Stimulated activated naive CD8-positive, alpha-beta T cell treated with anti-CD3 and anti-CD28 coated beads, Interleukin-15, amount 100 ng/mL, for 72 hours (primary cell): ENCODE measurements around the gene TRPC3.
"Not testable (repeated sequence)": the region's sequence is repeated elsewhere in the genome, so short reads cannot be mapped to it uniquely, and the experiment has no call there.

Experiments
- ATAC-seq: fragments of 150-1000 bp; cut with Tn5 transposase; 2 replicates; pipeline ENCODE4 v1.10.0; 2021; ENCODE audit warnings: mild to moderate bottlenecking, moderate library complexity
- DNase-seq, 2 donors: peaks; one replicate each; pipeline ENCODE4 v3.0.0; 2021 to 2022
- H3K27ac Mint-ChIP-seq, 2 donors: one replicate each; pipeline ENCODE4 v1.8.0; 2022; ENCODE audit warnings: mild to moderate bottlenecking in 2 of 2, mixed read lengths in 2 of 2, moderate library complexity in 2 of 2
- H3K27me3 Mint-ChIP-seq: one replicate; pipeline ENCODE4 v1.8.0; 2022; ENCODE audit warnings: mixed read lengths
- H3K4me1 Mint-ChIP-seq: one replicate; pipeline ENCODE4 v1.8.0; 2022; ENCODE audit warnings: mild to moderate bottlenecking, mixed read lengths
- H3K4me3 Mint-ChIP-seq, 2 donors: one replicate each; pipeline ENCODE4 v1.8.0; 2022; ENCODE audit warnings: mild to moderate bottlenecking in 2 of 2, mixed read lengths in 2 of 2, moderate library complexity in 1 of 2
- H3K9me3 Mint-ChIP-seq, 2 donors: one replicate each; pipeline ENCODE4 v1.8.0; 2022; ENCODE audit warnings: mixed read lengths in 2 of 2

Gene TRPC3

DNA sequence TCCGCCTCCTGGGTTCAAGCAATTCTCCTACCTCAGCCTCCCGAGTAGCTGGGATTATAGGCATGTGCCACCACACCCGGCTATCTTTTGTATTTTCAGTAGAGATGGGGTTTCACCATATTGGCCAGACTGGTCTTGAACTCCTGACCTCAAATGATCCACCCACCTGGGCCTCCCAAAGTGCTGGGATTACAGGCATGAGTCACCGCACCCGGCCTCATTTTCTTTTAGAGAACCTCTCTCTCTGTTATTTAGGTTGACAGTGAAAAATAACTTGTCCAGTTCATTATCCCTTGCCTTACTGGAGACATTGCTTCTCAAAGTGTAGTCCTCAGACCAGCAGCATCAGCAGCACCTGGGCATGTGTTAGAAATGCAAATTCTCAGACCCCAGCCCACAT lies 25.4 kb downstream of the TRPC3 start:
- not testable (repeated sequence) for H3K27ac Mint-ChIP-seq, H3K4me3 Mint-ChIP-seq, H3K9me3 Mint-ChIP-seq, ATAC-seq, DNase-seq, H3K4me1 Mint-ChIP-seq
- H3K27me3 Mint-ChIP-seq: peaks cover 24% of the 10 kb centered on the region

DNA sequence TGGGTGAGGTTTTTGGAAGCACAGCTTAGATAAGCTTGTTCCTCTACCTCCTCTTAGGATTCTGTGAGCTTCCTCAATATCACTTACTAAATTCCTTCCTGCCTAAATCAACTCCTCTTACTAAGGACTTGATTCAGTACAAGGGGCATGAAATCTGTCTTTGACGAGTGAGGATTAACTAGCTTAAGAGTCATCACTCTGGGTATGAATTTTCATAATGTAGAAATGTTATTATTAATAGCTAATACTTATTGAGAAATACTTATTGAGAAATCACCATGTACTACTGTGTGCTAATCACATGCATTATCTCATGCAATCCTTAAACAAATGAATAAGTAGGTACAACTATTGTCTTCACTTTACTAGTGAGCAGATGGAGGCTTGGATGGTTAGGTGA lies 28.6 kb downstream of the TRPC3 start:
- Mint-ChIP-seq H3K27me3 (peaks cover 11% of the 10 kb centered on the region), H3K27ac (no peak overlapping the region), H3K4me3 (no peak overlapping the region), H3K9me3 (no peaks in the 10 kb centered on the region), H3K4me1 (no peaks in the 10 kb centered on the region)
- ATAC-seq (no peak), DNase-seq (no peak)

DNA sequence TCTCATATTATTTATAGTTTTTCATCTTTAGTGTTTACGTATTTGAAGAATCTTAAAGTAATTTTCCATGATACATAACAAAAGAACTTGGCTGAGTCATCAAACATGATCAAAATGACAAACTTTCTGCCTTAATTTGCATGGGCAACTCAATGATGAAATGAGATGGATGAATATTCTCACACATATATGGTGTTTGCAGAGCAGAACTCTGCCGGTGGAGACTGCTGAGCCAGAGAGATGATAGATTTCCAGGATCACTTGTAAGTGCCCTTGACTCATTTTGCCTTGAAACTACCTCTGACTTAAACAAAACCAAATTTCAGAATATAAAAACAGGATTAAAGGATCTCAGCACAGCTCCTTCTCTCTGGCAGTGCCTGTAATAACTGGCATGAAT lies 38.2 kb downstream of the TRPC3 start:
- H3K4me3 Mint-ChIP-seq: no peak overlapping the region
- DNase-seq: no peak
- no peaks in the 10 kb centered on the region for H3K9me3 Mint-ChIP-seq
- peaks cover 16% of the 10 kb centered on the region for H3K27me3 Mint-ChIP-seq
- ATAC-seq: no peak
- peaks cover 5% of the 10 kb centered on the region for H3K4me1 Mint-ChIP-seq
- H3K27ac Mint-ChIP-seq: no peak overlapping the region

DNA sequence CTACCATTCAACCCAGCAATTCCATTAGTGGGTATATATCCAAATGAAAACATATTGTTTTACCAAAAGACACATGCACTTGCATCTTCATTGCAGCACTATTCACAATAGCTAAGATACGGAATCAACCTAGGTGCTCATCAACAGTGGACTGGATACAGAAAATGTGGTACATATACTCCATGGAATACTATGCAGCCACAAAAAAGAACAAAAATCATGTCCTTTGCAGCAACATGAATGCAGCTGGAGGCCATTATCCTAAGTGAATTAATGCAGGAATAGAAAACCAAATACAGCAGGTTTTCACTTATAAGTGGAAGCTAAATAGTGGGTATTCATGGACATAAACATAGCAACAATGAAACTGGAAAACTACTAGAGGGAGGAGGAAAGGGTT lies 43.5 kb downstream of the TRPC3 start:
- no peaks in the 10 kb centered on the region for H3K9me3 Mint-ChIP-seq
- no peaks in the 10 kb centered on the region for H3K4me1 Mint-ChIP-seq
- H3K27ac Mint-ChIP-seq: no peak overlapping the region
- peaks cover 19% of the 10 kb centered on the region for H3K27me3 Mint-ChIP-seq
- DNase-seq (no peak), ATAC-seq (no peak)
- H3K4me3 Mint-ChIP-seq: no peak overlapping the region

DNA sequence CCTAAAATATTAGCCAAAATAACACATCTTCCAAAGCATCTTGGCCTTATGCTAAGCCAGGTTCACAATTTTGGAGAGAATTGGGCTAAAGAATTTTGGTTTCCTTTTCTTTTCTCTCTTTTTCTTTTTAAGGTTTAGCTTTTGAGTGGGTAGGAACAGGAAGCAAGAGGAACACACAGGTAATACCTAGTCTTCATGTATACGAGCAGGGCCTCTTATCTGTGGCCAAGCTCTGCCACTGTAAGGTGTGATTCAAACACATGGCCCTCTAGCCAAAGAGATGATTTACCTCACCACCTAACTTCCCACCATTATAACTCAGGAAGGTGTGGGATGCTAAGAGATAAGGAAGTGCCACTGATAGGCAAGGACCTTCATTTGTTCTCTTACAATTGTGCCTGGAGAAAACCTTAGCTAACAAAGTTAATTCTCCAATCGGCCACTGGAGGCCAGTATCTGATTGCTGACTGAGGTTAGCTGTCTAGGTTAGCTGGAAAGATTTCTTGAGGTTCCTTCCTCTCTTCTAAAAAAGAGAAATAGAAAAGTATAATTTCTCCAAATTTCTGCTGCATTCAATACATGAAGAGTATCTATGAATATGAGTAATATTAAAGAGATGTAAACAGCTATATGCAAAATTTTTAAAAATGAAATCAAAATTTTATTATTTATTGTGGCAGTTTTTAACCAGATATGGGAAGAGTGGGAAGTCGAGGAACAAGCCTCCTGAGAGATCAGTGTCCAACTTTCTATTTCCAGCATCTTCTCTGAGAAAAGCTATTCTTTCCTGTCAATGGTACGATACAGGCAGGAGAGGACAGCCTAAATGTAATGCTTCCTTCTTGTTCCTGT lies 51.5 kb downstream of the TRPC3 start:
- ATAC-seq (peak; percentile 87), DNase-seq (peak; percentile 25 to 50)
- no peaks in the 10 kb centered on the region for H3K9me3 Mint-ChIP-seq
- H3K4me1 Mint-ChIP-seq: no peaks in the 10 kb centered on the region
- no peak overlapping the region for H3K27ac Mint-ChIP-seq
- H3K4me3 Mint-ChIP-seq: no peak overlapping the region
- peaks cover 11% of the 10 kb centered on the region for H3K27me3 Mint-ChIP-seq

DNA sequence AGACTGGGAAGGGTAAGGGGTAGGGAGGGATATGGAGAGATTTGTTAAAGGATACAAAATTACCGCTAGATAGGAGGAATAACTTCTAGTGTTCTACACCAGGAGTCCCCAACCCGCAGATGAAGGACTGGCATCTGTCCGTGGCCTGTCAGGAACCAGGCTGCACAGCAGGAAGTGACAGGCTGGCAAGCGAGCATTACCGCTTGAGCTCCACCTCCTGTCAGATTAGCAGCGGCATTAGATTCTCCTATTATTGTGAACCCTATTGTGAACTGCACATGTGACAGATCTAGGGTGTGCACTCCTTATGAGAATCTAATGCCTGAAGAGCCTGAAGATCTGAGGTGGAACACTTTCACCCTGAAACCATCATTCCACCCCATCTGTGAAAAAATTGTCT lies 53.7 kb downstream of the TRPC3 start:
- no peaks in the 10 kb centered on the region for H3K9me3 Mint-ChIP-seq
- DNase-seq (peak; percentile 1 to 15), ATAC-seq (peak; percentile 73)
- H3K27ac Mint-ChIP-seq: no peak overlapping the region
- no peaks in the 10 kb centered on the region for H3K4me1 Mint-ChIP-seq
- peaks cover 2% of the 10 kb centered on the region for H3K27me3 Mint-ChIP-seq
- H3K4me3 Mint-ChIP-seq: peak overlapping the region; percentile 53 to 62

DNA sequence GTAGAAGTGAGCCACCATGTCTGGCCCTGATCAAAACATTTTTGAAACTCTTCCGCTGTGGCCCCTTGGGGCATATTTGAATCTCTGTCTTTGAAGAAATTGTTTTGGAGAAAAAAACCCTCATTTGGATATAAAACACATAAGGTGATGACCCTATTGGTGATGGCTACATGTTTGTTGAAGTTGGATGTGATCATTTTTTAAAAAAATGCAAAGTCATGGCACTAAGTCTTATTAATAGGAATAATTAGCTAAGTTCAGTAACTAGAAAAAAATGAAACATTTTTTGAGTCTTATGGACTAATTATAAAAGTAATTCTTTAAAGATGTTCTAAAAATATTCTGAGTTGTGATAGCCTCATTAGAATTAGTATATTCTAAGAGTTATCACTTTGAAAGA lies 63.7 kb downstream of the TRPC3 start:
- Mint-ChIP-seq H3K27me3 (peaks cover 18% of the 10 kb centered on the region), H3K4me3 (no peak overlapping the region), H3K27ac (no peak overlapping the region), H3K9me3 (no peaks in the 10 kb centered on the region), H3K4me1 (no peaks in the 10 kb centered on the region)
- DNase-seq (no peak), ATAC-seq (no peak)

DNA sequence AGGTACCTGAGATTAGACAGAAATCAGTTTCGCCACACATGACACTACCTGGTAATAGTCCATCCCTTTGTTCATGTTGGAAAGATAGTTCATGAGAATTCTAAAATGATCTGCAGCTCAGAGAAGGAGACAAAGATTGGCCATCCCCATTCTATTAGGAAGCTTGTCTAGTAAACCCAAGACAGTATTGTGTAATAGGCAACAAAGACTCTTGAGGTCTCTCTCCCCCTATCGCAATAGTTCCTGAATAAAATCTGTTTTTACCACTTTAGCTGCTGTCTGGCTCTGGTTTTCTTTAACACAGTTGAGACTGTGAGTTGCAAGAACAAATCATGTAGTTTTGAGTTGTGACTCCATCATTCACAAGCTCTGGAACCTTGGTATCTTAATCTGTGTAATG lies 66.7 kb downstream of the TRPC3 start:
- ATAC-seq: no peak
- H3K27ac Mint-ChIP-seq: no peak overlapping the region
- H3K4me1 Mint-ChIP-seq: no peaks in the 10 kb centered on the region
- no peak for DNase-seq
- H3K27me3 Mint-ChIP-seq: peaks cover 41% of the 10 kb centered on the region
- no peak overlapping the region for H3K4me3 Mint-ChIP-seq
- no peaks in the 10 kb centered on the region for H3K9me3 Mint-ChIP-seq

DNA sequence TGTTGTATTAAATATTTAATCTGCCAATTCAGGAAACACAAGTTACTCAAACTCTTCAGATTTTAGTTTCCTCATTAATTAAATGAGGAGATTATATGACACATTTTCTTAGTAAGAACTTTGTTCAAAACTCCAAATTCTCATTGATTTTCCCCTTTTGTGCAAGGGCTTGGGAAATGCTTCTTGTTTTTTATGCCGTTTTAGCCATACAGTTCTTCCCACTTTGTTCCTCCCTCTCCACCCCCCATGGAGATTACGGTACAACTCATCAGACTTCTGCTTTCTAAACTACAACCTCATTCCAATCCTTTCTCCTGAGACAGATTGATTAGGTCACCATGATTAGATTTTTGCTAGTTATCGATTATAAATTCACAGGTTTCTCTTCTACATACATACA lies 70.7 kb downstream of the TRPC3 start:
- Mint-ChIP-seq H3K4me1 (no peaks in the 10 kb centered on the region), H3K9me3 (no peaks in the 10 kb centered on the region), H3K27me3 (peaks cover 43% of the 10 kb centered on the region), H3K27ac (no peak overlapping the region), H3K4me3 (no peak overlapping the region)
- ATAC-seq (no peak), DNase-seq (no peak)

DNA sequence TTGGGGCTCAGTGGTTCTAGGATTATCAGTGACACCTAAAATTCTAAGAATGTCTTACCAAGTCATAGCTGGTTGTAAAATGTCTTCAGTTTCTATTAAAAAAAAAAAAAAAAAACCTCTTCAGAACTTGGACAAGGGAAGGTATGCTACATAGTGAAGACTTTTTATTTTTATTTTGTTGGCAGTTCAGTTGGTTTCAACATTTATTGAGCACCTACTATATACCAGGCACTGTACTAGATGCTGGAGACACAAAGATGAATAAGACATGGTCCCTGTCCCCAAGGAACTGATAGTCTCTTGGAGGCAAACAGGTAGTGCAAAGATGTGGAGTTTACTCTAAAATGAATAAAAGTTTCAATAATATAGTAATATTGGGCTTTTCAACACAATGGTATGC lies 72.7 kb downstream of the TRPC3 start:
- Mint-ChIP-seq H3K4me1 (no peaks in the 10 kb centered on the region), H3K27me3 (peaks cover 43% of the 10 kb centered on the region), H3K4me3 (no peak overlapping the region), H3K9me3 (no peaks in the 10 kb centered on the region), H3K27ac (no peak overlapping the region)
- no peak for DNase-seq
- no peak for ATAC-seq

DNA sequence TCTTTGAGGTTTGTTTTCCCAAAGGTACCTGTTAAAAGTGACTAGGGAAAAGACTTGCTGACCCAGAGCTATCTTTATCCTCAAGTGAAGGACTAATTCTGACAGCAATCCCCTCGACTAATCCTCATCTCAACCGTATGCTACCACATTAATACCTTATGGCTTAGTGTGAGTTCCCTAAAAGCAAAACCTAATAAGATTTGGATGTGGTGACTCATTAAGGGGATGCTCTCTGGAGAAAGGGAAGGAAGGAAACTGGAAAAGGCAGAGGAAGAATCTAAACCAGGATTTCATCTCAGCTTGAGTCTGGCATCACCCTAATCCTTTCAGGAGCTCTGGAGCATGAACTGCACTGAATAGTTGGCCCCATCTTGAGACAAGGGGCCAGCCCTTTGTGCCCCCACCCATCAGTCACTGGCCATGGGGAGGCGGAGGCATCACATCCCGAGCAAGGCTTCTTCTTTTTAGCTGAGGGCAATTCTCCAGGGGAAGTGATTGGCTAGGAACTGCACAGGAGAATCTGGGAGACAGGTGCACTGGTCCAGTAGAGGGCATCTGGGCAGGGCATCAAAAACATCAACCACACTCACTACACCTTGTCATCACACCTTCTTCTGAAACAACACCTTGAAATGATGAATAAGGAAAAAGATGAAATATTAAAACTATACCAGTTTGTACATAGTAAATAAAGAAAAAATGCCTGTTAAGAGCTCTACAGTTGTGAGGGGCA lies 74.7 kb downstream of the TRPC3 start:
- H3K27ac Mint-ChIP-seq: peak overlapping the region in 1 of 2 donors; percentile 24
- ATAC-seq (no peak), DNase-seq (no peak)
- H3K4me1 Mint-ChIP-seq: peaks cover 8% of the 10 kb centered on the region
- no peaks in the 10 kb centered on the region for H3K9me3 Mint-ChIP-seq
- H3K4me3 Mint-ChIP-seq: no peak overlapping the region
- H3K27me3 Mint-ChIP-seq: peaks cover 37% of the 10 kb centered on the region

DNA sequence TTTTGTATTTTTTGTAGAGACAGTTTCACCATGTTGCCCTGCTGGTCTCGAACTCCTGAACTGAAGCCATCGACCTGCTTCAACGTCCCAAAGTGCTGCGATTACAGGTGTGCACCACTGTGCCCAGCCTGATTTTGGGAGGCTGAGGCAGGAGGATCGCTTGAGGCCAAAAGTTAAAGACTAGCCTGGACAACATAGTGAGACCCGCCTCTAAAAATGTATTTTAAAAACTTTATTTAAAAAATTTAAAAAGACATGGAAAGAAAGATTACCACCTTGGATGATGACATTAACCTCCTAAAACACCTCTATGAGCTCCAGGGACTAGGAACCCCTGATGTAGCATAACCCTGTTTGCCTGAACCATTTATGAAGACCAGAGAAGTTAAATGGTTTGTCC lies 75.8 kb downstream of the TRPC3 start:
- ATAC-seq (no peak), DNase-seq (no peak)
- Mint-ChIP-seq H3K27ac (no peak overlapping the region), H3K9me3 (no peaks in the 10 kb centered on the region), H3K4me1 (peaks cover 9% of the 10 kb centered on the region), H3K27me3 (peaks cover 25% of the 10 kb centered on the region), H3K4me3 (no peak overlapping the region)

DNA sequence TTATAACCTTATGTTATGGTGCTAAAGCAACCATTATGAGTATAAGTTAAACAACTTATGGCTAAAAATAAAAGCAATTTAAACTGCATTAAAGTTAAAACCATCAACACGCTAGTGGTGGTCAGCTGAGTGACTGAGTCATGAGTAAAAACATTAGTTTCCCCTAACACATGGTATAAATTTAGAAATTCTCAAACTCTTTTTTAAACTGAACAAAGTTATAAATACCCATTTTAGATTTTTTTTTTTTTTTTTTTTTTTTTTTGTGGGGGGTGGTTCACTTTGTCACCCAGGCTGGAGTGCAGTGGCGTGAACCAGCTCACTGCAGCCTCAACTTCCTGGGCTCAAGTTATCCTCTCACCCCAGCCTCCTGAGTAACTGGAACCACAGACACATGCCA lies 76.2 kb downstream of the TRPC3 start:
- Mint-ChIP-seq H3K9me3 (no peaks in the 10 kb centered on the region), H3K4me1 (peaks cover 13% of the 10 kb centered on the region), H3K27ac (no peak overlapping the region), H3K27me3 (peaks cover 22% of the 10 kb centered on the region), H3K4me3 (no peak overlapping the region)
- ATAC-seq (no peak), DNase-seq (no peak)

DNA sequence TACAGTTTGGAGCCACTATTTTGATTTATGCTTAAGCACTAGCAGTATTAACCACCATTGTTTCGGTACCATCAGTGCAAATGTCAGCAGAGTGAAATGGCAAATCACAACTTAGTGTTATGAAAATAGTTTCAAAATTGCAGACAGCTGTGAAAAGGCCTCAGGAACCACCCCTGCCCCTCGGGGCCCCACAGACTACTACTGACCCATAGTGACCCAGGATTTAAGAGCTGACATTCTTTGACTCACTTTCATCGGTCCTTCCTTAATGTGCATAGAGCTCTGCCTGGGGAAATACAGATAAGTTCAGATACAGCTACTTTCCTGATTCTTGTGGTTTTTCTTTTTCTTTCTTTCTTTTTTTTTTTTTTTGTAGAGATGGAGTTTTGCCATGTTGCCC lies 78.3 kb downstream of the TRPC3 start:
- DNase-seq: no peak
- no peak overlapping the region for H3K27ac Mint-ChIP-seq
- no peaks in the 10 kb centered on the region for H3K9me3 Mint-ChIP-seq
- ATAC-seq: no peak
- peaks cover 25% of the 10 kb centered on the region for H3K4me1 Mint-ChIP-seq
- H3K27me3 Mint-ChIP-seq: peaks cover 13% of the 10 kb centered on the region
- peak overlapping the region in 1 of 2 donors; percentile 21 for H3K4me3 Mint-ChIP-seq

DNA sequence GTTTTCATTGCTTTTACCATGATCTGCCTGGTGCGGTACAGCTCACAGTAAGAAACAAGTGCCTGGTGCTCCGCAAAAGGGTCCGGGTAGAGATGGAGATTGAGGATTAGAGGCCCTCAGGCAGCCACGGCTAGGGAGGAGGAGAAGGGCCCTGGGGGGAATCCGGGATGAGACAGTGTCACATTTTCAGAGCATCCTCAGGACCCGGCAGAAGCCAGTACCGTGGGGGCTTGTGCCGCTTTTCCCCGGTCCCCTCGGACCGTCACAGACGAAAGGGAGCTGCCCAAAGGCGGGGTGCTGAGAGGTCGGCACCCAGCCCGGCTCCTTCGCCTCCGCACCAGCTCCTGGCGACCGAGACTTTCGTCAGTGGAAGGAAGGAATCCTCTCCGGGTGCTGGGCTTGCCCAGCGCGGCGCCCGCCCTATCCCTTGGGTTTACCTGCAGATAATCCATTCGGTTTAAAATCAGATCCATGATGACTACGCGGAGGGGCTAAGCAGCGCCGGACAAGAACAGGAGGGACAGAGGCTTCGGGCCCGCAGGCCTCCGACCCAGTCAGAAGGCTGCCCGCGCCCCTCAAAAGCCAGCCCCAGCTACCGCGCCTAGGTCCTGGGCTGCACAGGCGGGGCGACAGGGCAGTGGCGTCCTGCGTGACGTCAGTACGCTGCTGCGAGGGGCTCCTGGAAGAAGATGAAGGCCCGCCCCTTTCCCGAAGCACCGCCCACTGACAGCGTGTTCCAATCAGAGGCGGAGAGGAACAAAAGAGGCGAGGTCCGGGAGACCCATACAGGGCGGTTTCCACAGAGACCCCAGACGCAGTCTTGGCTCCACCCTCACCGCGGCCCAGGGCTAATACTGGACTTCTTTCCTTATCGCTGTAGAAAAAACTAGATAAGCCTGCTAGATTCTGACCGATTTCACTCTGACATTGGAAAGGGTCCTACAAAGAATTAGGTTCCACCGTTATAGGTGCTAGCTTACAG lies 81.7 kb downstream of the TRPC3 start, which contains the start of gene BBS7:
TSS of gene BBS7 (minus strand) at position 634 of the 982 bp plus-strand sequence. CDS start at position 473, 161 bp downstream.
- Mint-ChIP-seq H3K27ac (peak within 1 kb of the TSS; percentile 70 to 95), H3K4me1 (peaks cover 30% of the 10 kb centered on the region), H3K4me3 (peak within 1 kb of the TSS; percentile 93 to 97), H3K27me3 (no peaks in the 10 kb centered on the region), H3K9me3 (no peaks in the 10 kb centered on the region)
- ATAC-seq (peak; percentile 97), DNase-seq (peak; percentile 93 to 95)
